ENCODE results near the gene CLASP2.

DNA sequence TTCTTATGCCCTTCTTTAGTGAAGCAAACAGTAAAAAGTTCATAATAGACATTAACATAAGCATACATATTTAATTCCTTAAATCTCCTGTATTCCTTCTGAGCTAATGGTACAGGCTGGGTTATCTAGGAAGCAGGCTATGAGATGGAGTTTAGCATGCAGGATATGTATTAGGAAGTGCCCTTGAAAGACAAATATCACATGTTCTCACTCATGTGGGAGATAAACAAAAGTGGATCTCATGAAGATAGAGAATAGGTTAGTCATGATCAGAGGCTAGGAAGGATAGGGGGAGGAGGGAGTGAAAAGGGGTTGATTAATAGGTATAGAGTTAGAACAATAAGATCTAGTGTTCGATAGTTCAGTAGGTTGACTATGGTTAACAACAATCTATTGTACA, 105.4 kb downstream of the CLASP2 start:
- TF ChIP-seq CTCF (IDR thresholded peaks at IDR 0.05): no peak
- no peak for TF ChIP-seq EZH2phosphoT487 (IDR thresholded peaks at IDR 0.05)

Data from neural progenitor cell (in vitro differentiated cells).